ENCODE measurements around the gene TSPAN31. TPM values are rescaled to one million over a fixed set of nuclear protein-coding genes. Genes with fewer than 3 reads are reported as not detected.

TSPAN31 gene
- total RNA-seq, 2 donors from 2014 or later = 21.7 to 27.8 TPM

GRCh38 chr12:57743769-57744168, 1.1 kb upstream of the TSPAN31 start:
- H3K4me1 ChIP-seq (ENCODE audit: control insufficient read depth, insufficient read depth, low read length) = no peaks in the 10 kb centered on the region
- H3K9ac ChIP-seq (ENCODE audit: extremely low read depth, low read length, poor library complexity, severe bottlenecking) = no peak overlapping the region
- no peak for DNase-seq
- peaks cover 54% of the 10 kb centered on the region for H3K27me3 Mint-ChIP-seq (ENCODE audit: insufficient read depth)
- H3K4me3 Mint-ChIP-seq = peak overlapping the region; percentile 94
- H3K27me3 ChIP-seq (ENCODE audit: control insufficient read depth, insufficient read depth, low read length, poor library complexity, severe bottlenecking) = peaks cover 55% of the 10 kb centered on the region
- WGBS, 2 experiments (ENCODE audit: insufficient coverage in 1 of 2, insufficient read length in 1 of 2) = 100% methylated on average over 1 of the region's 2 CpGs; no CpG with 5 or more reads in 1 of the 2 experiments
- no peak overlapping the region for H3K4me3 ChIP-seq (ENCODE audit: low read length)
- no peak overlapping the region for H3K27ac Mint-ChIP-seq
- peaks cover 3% of the 10 kb centered on the region for H3K9me3 Mint-ChIP-seq
- peaks cover 26% of the 10 kb centered on the region for H3K36me3 Mint-ChIP-seq (ENCODE audit: low read depth)
- H3K4me1 Mint-ChIP-seq = peaks cover 7% of the 10 kb centered on the region
- H3K27ac ChIP-seq (ENCODE audit: low read depth, low read length) = no peak overlapping the region
- peaks cover 27% of the 10 kb centered on the region for H3K36me3 ChIP-seq (ENCODE audit: control insufficient read depth, insufficient read depth, low read length)
- no peak for TF ChIP-seq CTCF (conservative IDR thresholded peaks at IDR 0.05)
- no peaks in the 10 kb centered on the region for H3K9me3 ChIP-seq (ENCODE audit: control insufficient read depth, low read length)

GRCh38 chr12:57744194-57744776, 554 bp upstream of the TSPAN31 start:
- peak overlapping the region; percentile 99 for H3K27ac Mint-ChIP-seq
- Histone ChIP-seq H3K27me3 (ENCODE audit: control insufficient read depth, insufficient read depth, low read length, poor library complexity, severe bottlenecking) (peaks cover 50% of the 10 kb centered on the region), H3K4me1 (ENCODE audit: control insufficient read depth, insufficient read depth, low read length) (no peaks in the 10 kb centered on the region), H3K4me3 (ENCODE audit: low read length) (peak overlapping the region; percentile 97), H3K9me3 (ENCODE audit: control insufficient read depth, low read length) (no peaks in the 10 kb centered on the region), H3K27ac (ENCODE audit: low read depth, low read length) (peak overlapping the region; percentile 96), H3K9ac (ENCODE audit: extremely low read depth, low read length, poor library complexity, severe bottlenecking) (peak overlapping the region; percentile 97), H3K36me3 (ENCODE audit: control insufficient read depth, insufficient read depth, low read length) (peaks cover 32% of the 10 kb centered on the region)
- peaks cover 3% of the 10 kb centered on the region for H3K9me3 Mint-ChIP-seq
- peaks cover 31% of the 10 kb centered on the region for H3K36me3 Mint-ChIP-seq (ENCODE audit: low read depth)
- peak overlapping the region; percentile 94 for H3K4me3 Mint-ChIP-seq
- no peak for TF ChIP-seq CTCF (conservative IDR thresholded peaks at IDR 0.05)
- 31 to 53% methylated on average over 14 to 21 of the region's 21 CpGs for WGBS, 2 experiments (ENCODE audit: insufficient coverage in 1 of 2, insufficient read length in 1 of 2)
- no peak for DNase-seq
- H3K4me1 Mint-ChIP-seq = peaks cover 5% of the 10 kb centered on the region
- H3K27me3 Mint-ChIP-seq (ENCODE audit: insufficient read depth) = peaks cover 49% of the 10 kb centered on the region

- H3K27ac ChIP-seq (ENCODE audit: low read depth, low read length) = no peak overlapping the region
- Mint-ChIP-seq H3K4me3 (peak overlapping the region; percentile 94), H3K27me3 (ENCODE audit: insufficient read depth) (peaks cover 37% of the 10 kb centered on the region), H3K9me3 (peaks cover 3% of the 10 kb centered on the region), H3K36me3 (ENCODE audit: low read depth) (peaks cover 37% of the 10 kb centered on the region), H3K4me1 (peaks cover 5% of the 10 kb centered on the region), H3K27ac (peak overlapping the region; percentile 99)
- H3K9ac ChIP-seq (ENCODE audit: extremely low read depth, low read length, poor library complexity, severe bottlenecking) = peak overlapping the region; percentile 97
- peaks cover 38% of the 10 kb centered on the region for H3K27me3 ChIP-seq (ENCODE audit: control insufficient read depth, insufficient read depth, low read length, poor library complexity, severe bottlenecking)
- H3K4me3 ChIP-seq (ENCODE audit: low read length) = peak overlapping the region; percentile 97
- no peaks in the 10 kb centered on the region for H3K9me3 ChIP-seq (ENCODE audit: control insufficient read depth, low read length)
- DNase-seq = peak; percentile 71
- H3K4me1 ChIP-seq (ENCODE audit: control insufficient read depth, insufficient read depth, low read length) = no peaks in the 10 kb centered on the region
- 56 to 90% methylated on average over 3 to 8 of the region's 8 CpGs for WGBS, 2 experiments (ENCODE audit: insufficient coverage in 1 of 2, insufficient read length in 1 of 2)
- no peak for TF ChIP-seq CTCF (conservative IDR thresholded peaks at IDR 0.05)
- H3K36me3 ChIP-seq (ENCODE audit: control insufficient read depth, insufficient read depth, low read length) = peaks cover 42% of the 10 kb centered on the region
These were observed 644 bp downstream of the TSPAN31 start for GRCh38 chr12:57745485-57745881.

All from endodermal cell (in vitro differentiated cells).